NCI-H1048 (cell line): Measurements from ENCODE around the gene NUP210.

ENCODE experiments used
- DNase-seq: peaks from one replicate; lab custom pipeline; 2025; lab: John Stamatoyannopoulos, UW

The NUP210 gene

GRCh38 chr3:13289771-13290285 lies 130.3 kb downstream of the NUP210 start:
- no peak for DNase-seq

GRCh38 chr3:13288732-13289718 lies 131.1 kb downstream of the NUP210 start:
- DNase-seq: no peak

GRCh38 chr3:13287833-13288232 lies 132.3 kb downstream of the NUP210 start:
- no peak for DNase-seq

- DNase-seq: no peak
Observed at GRCh38 chr3:13286873-13287272, 133.2 kb downstream of the NUP210 start.

GRCh38 chr3:13285007-13285567 lies 135.0 kb downstream of the NUP210 start:
- no peak for DNase-seq

- DNase-seq: no peak
Observed at GRCh38 chr3:13283877-13284264, 136.3 kb downstream of the NUP210 start.

- DNase-seq: no peak
Observed at GRCh38 chr3:13282986-13283876, 136.9 kb downstream of the NUP210 start.

- DNase-seq: no peak
Observed at GRCh38 chr3:13282358-13282985, 137.7 kb downstream of the NUP210 start.

- no peak for DNase-seq
Observed at GRCh38 chr3:13281507-13282357, 138.4 kb downstream of the NUP210 start.

- DNase-seq: no peak
Observed at GRCh38 chr3:13280811-13281506, 139.2 kb downstream of the NUP210 start.

GRCh38 chr3:13280122-13280790 lies 139.9 kb downstream of the NUP210 start:
- DNase-seq: no peak

- no peak for DNase-seq
Observed at GRCh38 chr3:13279532-13279910, 140.6 kb downstream of the NUP210 start.

GRCh38 chr3:13278783-13279531 lies 141.2 kb downstream of the NUP210 start:
- DNase-seq: no peak

GRCh38 chr3:13277860-13278531 lies 142.1 kb downstream of the NUP210 start:
- no peak for DNase-seq

GRCh38 chr3:13277196-13277813 lies 142.8 kb downstream of the NUP210 start:
- DNase-seq: no peak

GRCh38 chr3:13276438-13277195 lies 143.5 kb downstream of the NUP210 start:
- DNase-seq: no peak

GRCh38 chr3:13275376-13276005 lies 144.6 kb downstream of the NUP210 start:
- no peak for DNase-seq
